Esophagus squamous epithelium (tissue), 4 donors: Measurements from ENCODE around the gene SYNE3.

Experiments used
- CTCF ChIP-seq, 6 experiments: fragments of 450-650 bp in 4 of 6; fragments of 200-600 bp in 2 of 6; sonication (generic) in 2 of 6; IDR thresholded peaks; one replicate each; pipeline ENCODE4 v1.5.1; 2016 to 2019; ENCODE audit warnings: antibody characterized with exemption in 6 of 6, mild to moderate bottlenecking in 4 of 6, moderate library complexity in 4 of 6
- POLR2A ChIP-seq, 4 donors: fragments of 450-650 bp; IDR thresholded peaks; one replicate each; pipeline ENCODE4 v1.6.1; 2017; ENCODE audit warnings: antibody characterized with exemption in 4 of 4, mild to moderate bottlenecking in 4 of 4, moderate library complexity in 3 of 4

GRCh38 chr14:95493976-95494375 lies 22.5 kb downstream of the SYNE3 start:
- no peak for TF ChIP-seq POLR2A (IDR thresholded peaks at IDR 0.05)
- no peak for TF ChIP-seq CTCF (IDR thresholded peaks at IDR 0.05)
